Kidney (tissue), 14 donors: ENCODE data around the gene UBE2D1. TPM values are rescaled to one million over a fixed set of nuclear protein-coding genes. Genes with fewer than 3 reads are reported as not detected.

Source experiments
- DNase-seq, 5 donors: peaks; one replicate each; pipeline ENCODE4 v3.0.0-alpha.2; 2013 to 2020
- FAIRE-seq: peaks from 2 replicates; lab custom pipeline; 2012; peaks lifted over from hg19 to GRCh38; lab: Jason Lieb, UNC
- H3K27ac ChIP-seq, 2 donors: one replicate each; pipeline ENCODE4 v1.7.0; 2013; ENCODE audit warnings: low read depth in 2 of 2, low read length in 2 of 2, inconsistent platforms in 1 of 2
- H3K27me3 ChIP-seq: one replicate; pipeline ENCODE4 v1.7.1; 2013; ENCODE audit warnings: low read length, inconsistent platforms; ENCODE audit not compliant: control insufficient read depth, insufficient read depth
- H3K36me3 ChIP-seq, 3 donors: one replicate each; pipeline versions ENCODE4 v1.7.0 to v1.7.1; 2013; ENCODE audit warnings: low read length in 3 of 3, control low read depth in 1 of 3, inconsistent platforms in 1 of 3; ENCODE audit not compliant: insufficient read depth in 3 of 3, control insufficient read depth in 2 of 3
- H3K4me1 ChIP-seq, 3 donors: one replicate each; pipeline versions ENCODE4 v1.7.0 to v1.7.1; 2013; ENCODE audit warnings: low read length in 3 of 3, inconsistent platforms in 1 of 3, low read depth in 1 of 3; ENCODE audit not compliant: control insufficient read depth in 2 of 3, insufficient read depth in 2 of 3
- H3K4me3 ChIP-seq, 3 donors: one replicate each; pipeline versions ENCODE4 v1.7.0 to v1.8.1; 2013; ENCODE audit warnings: low read length in 3 of 3, control low read depth in 1 of 3, inconsistent platforms in 1 of 3
- H3K9ac ChIP-seq, 3 donors: one replicate each; pipeline versions ENCODE4 v1.7.0 to v1.7.1; 2013; ENCODE audit warnings: low read length in 3 of 3, control low read depth in 1 of 3, inconsistent platforms in 1 of 3
- H3K9me3 ChIP-seq, 3 donors: one replicate each; pipeline versions ENCODE4 v1.7.0 to v1.7.1; 2013; ENCODE audit warnings: low read length in 3 of 3, control low read depth in 1 of 3, inconsistent platforms in 1 of 3; ENCODE audit not compliant: control insufficient read depth in 2 of 3, insufficient read depth in 1 of 3
- CTCF ChIP-seq: IDR thresholded peaks from 3 replicates; pipeline ENCODE4 v1.5.1; 2012; ENCODE audit warnings: mild to moderate bottlenecking, moderate library complexity, borderline replicate concordance; ENCODE audit not compliant: insufficient read depth; ENCODE audit errors: extremely low read depth
- intact Hi-C: fragments of 100-400 bp; cut with DNase I; formaldehyde crosslinking; loops from one replicate; pipeline ENCODE4 v1.11.1; 2022
- polyA plus RNA-seq: library from polyadenylated mRNA; stranded (reverse); fragments of 350-450 nt; fragmentation: Illumina TruSeq; extraction: RNeasy Lipid Tissue Mini Kit (QIAGEN cat#74804); gene quantifications from one replicate; pipeline ENCODE4 v1.2.3, GENCODE V29; 2014; ENCODE audit warnings: low read depth, low replicate concordance; ENCODE audit not compliant: insufficient read depth
- total RNA-seq: library from RNA; stranded (reverse); fragmentation: NEBNext Ultra II Directional; extraction: Animal tissue kit (Norgen Biotek cat#: 25700); gene quantifications from one replicate; pipeline ENCODE4 v1.2.1, GENCODE V29; 2021
- donor health status: control.
- donor health status: control.
- donor health status: control.
- donor health status: control.
- donor health status: control.
- donor health status: DM: yes; HTN: yes; CAD: no.
- donor health status: Normal renal cell carcinoma (clear cell type).

UBE2D1 gene
- total and polyA plus RNA-seq, 2 donors from 2014 or later, result 12.0 to 15.4 TPM

GRCh38 chr10:58397830-58398229 lies 63.0 kb downstream of the UBE2D1 start:
- intact Hi-C loops, result no loop called here
- Histone ChIP-seq H3K27me3 (no peaks in the 10 kb centered on the region), H3K9me3 (no peaks in the 10 kb centered on the region), H3K9ac (no peak overlapping the region), H3K4me1 (no peaks in the 10 kb centered on the region), H3K36me3 (peaks cover 6 to 28% (median 12%) of the 10 kb centered on the region in 3 donors), H3K27ac (no peak overlapping the region), H3K4me3 (no peak overlapping the region)
- TF ChIP-seq CTCF, result no peak
- FAIRE-seq (no peak), DNase-seq (no peak)

DNA sequence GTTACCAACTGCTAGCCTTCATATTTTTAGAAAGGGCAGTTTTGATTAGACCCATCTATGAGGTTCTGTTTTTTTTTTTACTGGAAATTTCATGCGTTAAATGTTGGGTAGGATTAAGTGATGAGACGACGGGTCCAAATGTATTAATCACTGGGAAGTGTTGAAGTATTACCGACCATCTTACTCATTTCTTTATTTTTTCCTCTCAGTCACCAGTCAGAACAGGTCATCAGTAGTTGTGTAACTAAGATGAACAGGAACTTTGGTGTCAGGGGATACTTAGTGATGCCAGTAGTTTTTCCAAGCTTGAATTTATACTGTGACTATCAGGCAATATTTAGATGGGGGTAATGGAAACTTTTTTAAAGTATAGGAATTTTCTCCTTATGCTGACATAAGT lies 64.6 kb downstream of the UBE2D1 start:
- DNase-seq (no peak), FAIRE-seq (no peak)
- Histone ChIP-seq H3K9me3 (no peaks in the 10 kb centered on the region), H3K9ac (no peak overlapping the region), H3K4me3 (no peak overlapping the region), H3K27ac (no peak overlapping the region), H3K27me3 (no peaks in the 10 kb centered on the region), H3K4me1 (no peaks in the 10 kb centered on the region), H3K36me3 (peaks cover 6 to 22% (median 8%) of the 10 kb centered on the region in 3 donors)
- TF ChIP-seq CTCF, result no peak
- intact Hi-C loops, result no loop called here

- FAIRE-seq (no peak), DNase-seq (no peak)
- intact Hi-C loops, result no loop called here
- Histone ChIP-seq H3K4me3 (no peak overlapping the region), H3K9me3 (no peaks in the 10 kb centered on the region), H3K9ac (no peak overlapping the region), H3K36me3 (peaks cover 0 to 16% (median 5%) of the 10 kb centered on the region in 3 donors), H3K27ac (no peak overlapping the region), H3K4me1 (no peaks in the 10 kb centered on the region), H3K27me3 (no peaks in the 10 kb centered on the region)
- TF ChIP-seq CTCF, result no peak
Measured at GRCh38 chr10:58400609-58401008, 65.8 kb downstream of the UBE2D1 start.

GRCh38 chr10:58404001-58404400 lies 69.2 kb downstream of the UBE2D1 start:
- Histone ChIP-seq H3K4me1 (no peaks in the 10 kb centered on the region), H3K27me3 (no peaks in the 10 kb centered on the region), H3K4me3 (no peak overlapping the region), H3K9ac (no peak overlapping the region), H3K9me3 (no peaks in the 10 kb centered on the region), H3K36me3 (no peaks in the 10 kb centered on the region), H3K27ac (no peak overlapping the region)
- TF ChIP-seq CTCF, result no peak
- intact Hi-C loops, result no loop called here
- FAIRE-seq (no peak), DNase-seq (no peak)
